GM19043 (cell line): ENCODE data around the gene HSD17B7.

Experiments used
- ATAC-seq: cut with Tn5 transposase; IDR thresholded peaks from one replicate; pipeline ENCODE4 v1.9.1; 2021; ENCODE audit warnings: low read depth; ENCODE audit not compliant: unreplicated experiment

HSD17B7 gene

GRCh38 chr1:162854245-162854882 is 63.9 kb downstream of the HSD17B7 start:
- no peak for ATAC-seq

GRCh38 chr1:162855461-162856150 is 65.1 kb downstream of the HSD17B7 start:
- no peak for ATAC-seq

- no peak for ATAC-seq
Observed at GRCh38 chr1:162856260-162856659, 65.8 kb downstream of the HSD17B7 start.

- ATAC-seq: no peak
Observed at GRCh38 chr1:162857850-162858249, 67.3 kb downstream of the HSD17B7 start.

GRCh38 chr1:162859191-162859590 is 68.7 kb downstream of the HSD17B7 start:
- ATAC-seq: no peak

- ATAC-seq: no peak
Observed at GRCh38 chr1:162861101-162861500, 70.6 kb downstream of the HSD17B7 start, which contains the start of gene CCDC190. Gene CCDC190 (minus strand): TSS chr1:162861175. CDS start chr1:162859646, 1,529 bp downstream.

GRCh38 chr1:162861625-162862024 is 71.1 kb downstream of the HSD17B7 start:
- ATAC-seq: no peak
